Type B pancreatic cell (in vitro differentiated cells): Measurements from ENCODE around the gene GMPS. TPM values are rescaled to one million over a fixed set of nuclear protein-coding genes. Genes with fewer than 3 reads are reported as not detected.

ENCODE experiments used
- DNase-seq: peaks from one replicate; pipeline ENCODE4 v3.0.0; 2021; ENCODE audit warnings: mixed read lengths; ENCODE audit not compliant: unreplicated experiment; ENCODE audit errors: extremely low spot score
- H3K27ac Mint-ChIP-seq: 2 replicates; pipeline ENCODE4 v1.8.0; 2021; ENCODE audit warnings: mild to moderate bottlenecking, mixed read lengths
- H3K27me3 Mint-ChIP-seq: 2 replicates; pipeline ENCODE4 v1.8.0; 2021; ENCODE audit warnings: mixed read lengths
- H3K36me3 Mint-ChIP-seq: 2 replicates; pipeline ENCODE4 v1.8.0; 2021; ENCODE audit warnings: mixed read lengths
- H3K4me1 Mint-ChIP-seq: one replicate; pipeline ENCODE4 v1.8.0; 2021; ENCODE audit warnings: mixed read lengths; ENCODE audit not compliant: unreplicated experiment
- H3K4me3 Mint-ChIP-seq: 2 replicates; pipeline ENCODE4 v1.8.0; 2021; ENCODE audit warnings: mild to moderate bottlenecking, mixed read lengths
- H3K9me3 Mint-ChIP-seq: 2 replicates; pipeline ENCODE4 v1.8.0; 2021; ENCODE audit warnings: mixed read lengths
- total RNA-seq: library from RNA; stranded (reverse); gene quantifications from 2 replicates; pipeline ENCODE4 v1.2.1, GENCODE V29; 2021; ENCODE audit warnings: low replicate concordance
- TF ChIP-seq, protein P1 (sequence below): fragments of 200-600 bp; sonication (generic); conservative IDR thresholded peaks from 2 replicates; pipeline ENCODE4 v1.5.0; 2021; ENCODE audit warnings: antibody characterized with exemption, mild to moderate bottlenecking

The GMPS gene
- total RNA-seq, 1 donor from 2014 or later = 90.4 TPM

DNA sequence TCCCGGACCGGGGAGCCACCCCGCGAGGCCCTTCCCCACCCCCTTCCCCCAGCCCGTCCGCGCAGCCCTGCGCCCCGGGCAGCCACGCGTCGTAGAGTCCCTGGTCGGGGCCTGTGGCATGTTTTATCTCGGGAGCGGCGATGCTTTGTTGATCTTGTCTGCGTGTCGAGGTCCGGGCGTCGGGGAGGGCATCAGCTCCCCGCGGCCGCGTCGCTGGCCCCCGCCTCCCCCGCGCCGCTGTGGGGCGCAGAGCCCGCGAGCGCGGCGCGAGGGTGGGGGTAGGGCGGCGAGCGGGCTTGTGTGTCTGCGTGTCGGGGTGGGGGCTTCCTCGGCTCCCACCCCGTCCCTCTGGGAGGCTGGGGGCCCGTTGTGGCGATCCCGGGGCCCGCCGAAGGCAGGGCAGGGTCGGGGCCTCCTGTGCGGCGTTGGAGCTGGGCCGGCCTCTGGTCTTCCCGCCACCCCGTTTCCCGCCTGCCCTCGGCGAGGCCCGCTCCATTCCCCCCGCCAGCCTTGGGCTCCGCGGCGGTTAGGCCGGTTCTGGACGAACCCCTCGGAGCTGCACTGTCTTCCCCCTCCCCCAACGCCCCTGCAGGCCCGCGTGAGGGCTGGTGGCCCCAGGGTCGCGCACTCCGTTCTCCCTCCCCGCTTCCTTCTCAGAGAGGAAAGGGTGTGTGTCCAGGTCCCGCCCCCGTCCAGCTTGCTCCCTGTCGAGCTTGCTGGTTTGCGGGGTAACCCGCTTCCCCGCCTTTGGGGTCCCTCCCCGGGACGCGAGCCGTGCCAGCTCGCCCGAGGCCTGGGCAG, 695 bp downstream of the GMPS start:
- DNase-seq = peak; percentile 75
- Mint-ChIP-seq H3K9me3 (no peaks in the 10 kb centered on the region), H3K4me3 (peak overlapping the region; percentile 98), H3K4me1 (peaks cover 20% of the 10 kb centered on the region), H3K27me3 (no peaks in the 10 kb centered on the region), H3K27ac (peak overlapping the region; percentile 89), H3K36me3 (peaks cover 5% of the 10 kb centered on the region)
- TF ChIP-seq, protein P1, sequence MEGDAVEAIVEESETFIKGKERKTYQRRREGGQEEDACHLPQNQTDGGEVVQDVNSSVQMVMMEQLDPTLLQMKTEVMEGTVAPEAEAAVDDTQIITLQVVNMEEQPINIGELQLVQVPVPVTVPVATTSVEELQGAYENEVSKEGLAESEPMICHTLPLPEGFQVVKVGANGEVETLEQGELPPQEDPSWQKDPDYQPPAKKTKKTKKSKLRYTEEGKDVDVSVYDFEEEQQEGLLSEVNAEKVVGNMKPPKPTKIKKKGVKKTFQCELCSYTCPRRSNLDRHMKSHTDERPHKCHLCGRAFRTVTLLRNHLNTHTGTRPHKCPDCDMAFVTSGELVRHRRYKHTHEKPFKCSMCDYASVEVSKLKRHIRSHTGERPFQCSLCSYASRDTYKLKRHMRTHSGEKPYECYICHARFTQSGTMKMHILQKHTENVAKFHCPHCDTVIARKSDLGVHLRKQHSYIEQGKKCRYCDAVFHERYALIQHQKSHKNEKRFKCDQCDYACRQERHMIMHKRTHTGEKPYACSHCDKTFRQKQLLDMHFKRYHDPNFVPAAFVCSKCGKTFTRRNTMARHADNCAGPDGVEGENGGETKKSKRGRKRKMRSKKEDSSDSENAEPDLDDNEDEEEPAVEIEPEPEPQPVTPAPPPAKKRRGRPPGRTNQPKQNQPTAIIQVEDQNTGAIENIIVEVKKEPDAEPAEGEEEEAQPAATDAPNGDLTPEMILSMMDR = no peak

DNA sequence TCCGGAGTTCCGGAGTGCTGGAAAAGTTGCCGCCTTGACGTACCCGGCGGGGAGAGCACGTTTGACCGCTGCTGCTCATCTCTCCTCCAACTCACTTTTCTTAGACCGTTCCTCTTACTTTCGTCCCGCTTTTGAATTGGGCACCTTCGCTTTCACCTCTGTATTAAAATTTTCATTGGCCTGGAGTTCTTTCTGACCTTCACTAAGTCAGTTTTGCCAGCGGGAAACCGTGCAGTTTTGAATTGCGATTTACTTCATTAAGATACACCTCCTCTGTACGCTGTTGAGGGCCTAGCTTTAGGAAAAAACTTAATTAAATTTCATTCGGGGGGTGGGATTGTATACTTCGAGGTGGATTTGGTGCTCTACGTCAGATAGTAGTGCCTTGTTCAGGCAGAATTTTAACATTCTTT, 1.3 kb downstream of the GMPS start:
- peaks cover 7% of the 10 kb centered on the region for H3K36me3 Mint-ChIP-seq
- H3K27me3 Mint-ChIP-seq = no peaks in the 10 kb centered on the region
- no peaks in the 10 kb centered on the region for H3K9me3 Mint-ChIP-seq
- peak overlapping the region; percentile 89 for H3K27ac Mint-ChIP-seq
- H3K4me3 Mint-ChIP-seq = peak overlapping the region; percentile 98
- H3K4me1 Mint-ChIP-seq = peaks cover 24% of the 10 kb centered on the region
- TF ChIP-seq, protein P1 = no peak
- no peak for DNase-seq

DNA sequence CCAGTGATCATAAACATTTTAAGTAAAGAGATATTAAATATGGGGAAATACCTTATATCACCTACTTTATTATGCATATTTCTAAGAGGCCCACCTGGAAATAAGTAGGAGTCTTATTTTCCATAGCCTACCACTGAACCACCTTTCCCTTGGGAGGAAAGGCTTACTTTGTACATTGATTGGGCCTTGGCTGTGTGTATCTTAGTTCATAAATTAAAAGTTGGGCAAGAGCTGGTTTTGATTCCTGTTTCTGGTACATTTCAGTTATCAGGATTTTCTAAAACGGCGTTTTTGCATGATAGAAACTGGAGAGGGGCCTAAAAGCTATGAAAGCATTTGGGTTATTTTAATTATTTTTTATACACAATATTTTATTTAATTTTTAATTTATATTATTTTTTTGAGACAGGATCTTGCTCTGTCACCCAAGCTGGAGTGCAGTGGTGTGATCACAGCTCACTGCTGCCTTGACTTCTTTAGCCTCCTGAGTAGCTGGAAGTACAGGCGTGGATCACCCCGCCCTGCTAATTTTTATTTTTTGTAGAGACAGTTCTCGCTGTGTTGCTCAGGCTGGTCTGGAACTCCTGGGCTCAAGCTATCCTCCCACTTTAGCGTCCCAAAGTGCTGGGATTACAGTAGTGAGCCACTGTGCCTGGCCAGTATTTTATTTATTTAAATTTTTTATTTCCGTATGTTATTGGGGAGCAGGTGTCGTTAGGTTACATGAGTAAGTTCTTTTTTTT, 2.6 kb downstream of the GMPS start:
- Mint-ChIP-seq H3K36me3 (peaks cover 10% of the 10 kb centered on the region), H3K27me3 (no peaks in the 10 kb centered on the region), H3K4me1 (peaks cover 24% of the 10 kb centered on the region), H3K27ac (peak overlapping the region; percentile 89), H3K9me3 (no peaks in the 10 kb centered on the region), H3K4me3 (peak overlapping the region; percentile 98)
- TF ChIP-seq, protein P1 = no peak
- DNase-seq = no peak

DNA sequence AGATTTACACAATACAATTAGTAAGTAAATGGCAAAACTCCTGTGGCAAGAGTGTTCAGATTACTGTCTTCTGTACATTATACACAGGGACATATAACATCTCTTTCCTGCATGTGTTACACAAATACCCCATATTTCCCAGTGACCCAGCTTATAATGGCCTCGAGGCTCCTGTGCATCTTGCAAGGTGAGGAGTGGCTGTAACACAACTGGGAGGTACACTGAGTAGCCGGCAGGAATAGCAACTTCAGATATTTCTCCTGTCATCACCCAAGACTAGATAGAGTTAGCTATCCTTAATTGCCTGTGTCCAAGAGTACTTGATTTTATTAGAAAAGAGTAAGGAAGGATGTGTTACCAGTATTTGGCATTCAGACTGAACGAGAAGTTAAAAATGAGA, 5.6 kb downstream of the GMPS start:
- H3K4me1 Mint-ChIP-seq = peaks cover 24% of the 10 kb centered on the region
- TF ChIP-seq, protein P1 = no peak

DNA sequence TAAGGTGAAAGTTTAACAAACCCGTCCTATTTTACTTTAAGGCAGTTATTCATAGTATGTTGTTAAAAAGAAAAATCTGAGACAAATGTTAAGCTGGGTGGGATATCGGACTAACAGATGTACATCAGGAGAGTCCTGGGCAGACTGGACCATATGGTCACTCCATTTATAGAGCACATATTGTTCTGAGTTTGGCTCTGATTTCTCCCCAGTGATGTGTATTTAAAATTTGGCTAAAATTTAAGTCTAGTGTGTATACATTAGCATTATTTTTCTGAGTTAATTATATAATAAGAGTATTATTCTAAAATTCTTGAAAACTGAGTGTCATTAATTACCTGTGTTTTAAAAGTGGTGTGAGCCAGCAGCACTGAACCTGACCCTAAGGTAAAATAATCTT, 6.1 kb downstream of the GMPS start:
- H3K27ac Mint-ChIP-seq = no peak overlapping the region
- TF ChIP-seq, protein P1 = no peak
- no peak overlapping the region for H3K4me3 Mint-ChIP-seq
- no peaks in the 10 kb centered on the region for H3K27me3 Mint-ChIP-seq
- DNase-seq = no peak
- no peaks in the 10 kb centered on the region for H3K9me3 Mint-ChIP-seq
- H3K36me3 Mint-ChIP-seq = peaks cover 11% of the 10 kb centered on the region
- H3K4me1 Mint-ChIP-seq = peaks cover 24% of the 10 kb centered on the region

More for the DNA sequence above, 5.6 kb downstream of the GMPS start:
- H3K9me3 Mint-ChIP-seq = no peaks in the 10 kb centered on the region
- H3K36me3 Mint-ChIP-seq = peaks cover 11% of the 10 kb centered on the region
- H3K27ac Mint-ChIP-seq = no peak overlapping the region
- no peaks in the 10 kb centered on the region for H3K27me3 Mint-ChIP-seq
- H3K4me3 Mint-ChIP-seq = no peak overlapping the region
- DNase-seq = no peak
